HG03135 (cell line): Measurements from ENCODE around the gene MYH6.
"Not testable (repeated sequence)": the region's sequence is repeated elsewhere in the genome, so short reads cannot be mapped to it uniquely, and the experiment has no call there.

Experiments used
- ATAC-seq: cut with Tn5 transposase; IDR thresholded peaks from one replicate; pipeline ENCODE4 v1.9.1; 2021; ENCODE audit warnings: mild to moderate bottlenecking, moderate library complexity; ENCODE audit not compliant: unreplicated experiment

Gene MYH6

GRCh38 chr14:23407516-23408306 lies at the start of gene MYH6:
TSS of gene MYH6 (minus strand) at chr14:23408273. CDS start at chr14:23407223, 1,050 bp downstream.
- ATAC-seq: no peak

DNA sequence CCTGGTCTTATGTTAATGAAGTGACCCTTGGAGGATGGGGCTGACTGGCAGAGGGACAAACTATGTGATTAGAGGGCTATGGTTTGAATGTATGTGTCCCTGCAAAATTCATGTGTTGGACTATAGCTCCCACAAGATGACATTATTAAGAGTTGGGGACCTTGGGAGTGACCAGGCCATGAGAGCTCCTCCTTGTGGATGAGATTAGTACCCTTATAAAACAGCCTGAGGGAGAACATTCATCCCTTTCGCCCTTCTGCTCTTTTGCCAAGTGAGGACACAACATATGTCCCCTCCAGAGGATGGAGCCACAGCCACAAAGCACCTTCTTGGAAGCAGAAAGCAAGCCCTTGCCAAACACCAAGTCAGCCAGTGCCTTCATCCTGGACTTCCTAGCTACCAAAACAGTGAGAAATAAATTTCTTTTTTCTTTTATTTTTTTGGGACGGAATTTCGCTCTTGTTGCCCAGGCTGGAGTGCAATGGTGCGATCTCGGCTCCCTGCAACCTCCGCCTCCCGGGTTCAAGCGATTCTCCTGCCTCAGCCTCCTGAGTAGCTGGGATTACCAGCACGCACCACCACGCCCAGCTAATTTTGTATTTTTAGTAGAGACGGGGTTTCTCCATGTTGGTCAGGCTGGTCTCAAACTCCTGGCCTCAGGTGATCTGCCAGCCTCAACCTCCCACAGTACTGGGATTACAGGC lies 49.0 kb upstream of the MYH6 start:
- not testable (repeated sequence) for ATAC-seq

- ATAC-seq: no peak
These were observed 46.4 kb upstream of the MYH6 start for GRCh38 chr14:23454445-23454856.

DNA sequence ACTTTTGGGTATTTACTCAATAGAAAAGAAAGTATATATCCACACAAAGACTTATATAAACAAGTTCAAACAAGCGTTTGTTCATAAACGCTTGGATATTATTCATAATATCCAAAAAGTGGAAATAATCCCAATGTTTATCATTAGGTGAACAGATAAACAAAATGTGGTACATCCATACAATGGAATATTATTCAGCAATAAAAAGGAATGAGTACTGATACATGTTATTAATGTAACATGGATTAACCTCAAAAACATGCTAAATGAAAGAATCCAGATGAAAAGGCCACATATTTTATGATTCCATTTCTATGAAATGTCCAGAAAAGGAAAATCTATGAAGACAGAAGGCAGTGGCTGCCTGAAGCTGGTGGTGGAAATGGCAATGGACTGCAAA lies 44.2 kb upstream of the MYH6 start:
- ATAC-seq: no peak

GRCh38 chr14:23450379-23450778 lies 42.3 kb upstream of the MYH6 start:
- no peak for ATAC-seq

GRCh38 chr14:23449314-23449713 lies 41.2 kb upstream of the MYH6 start:
- ATAC-seq: no peak

DNA sequence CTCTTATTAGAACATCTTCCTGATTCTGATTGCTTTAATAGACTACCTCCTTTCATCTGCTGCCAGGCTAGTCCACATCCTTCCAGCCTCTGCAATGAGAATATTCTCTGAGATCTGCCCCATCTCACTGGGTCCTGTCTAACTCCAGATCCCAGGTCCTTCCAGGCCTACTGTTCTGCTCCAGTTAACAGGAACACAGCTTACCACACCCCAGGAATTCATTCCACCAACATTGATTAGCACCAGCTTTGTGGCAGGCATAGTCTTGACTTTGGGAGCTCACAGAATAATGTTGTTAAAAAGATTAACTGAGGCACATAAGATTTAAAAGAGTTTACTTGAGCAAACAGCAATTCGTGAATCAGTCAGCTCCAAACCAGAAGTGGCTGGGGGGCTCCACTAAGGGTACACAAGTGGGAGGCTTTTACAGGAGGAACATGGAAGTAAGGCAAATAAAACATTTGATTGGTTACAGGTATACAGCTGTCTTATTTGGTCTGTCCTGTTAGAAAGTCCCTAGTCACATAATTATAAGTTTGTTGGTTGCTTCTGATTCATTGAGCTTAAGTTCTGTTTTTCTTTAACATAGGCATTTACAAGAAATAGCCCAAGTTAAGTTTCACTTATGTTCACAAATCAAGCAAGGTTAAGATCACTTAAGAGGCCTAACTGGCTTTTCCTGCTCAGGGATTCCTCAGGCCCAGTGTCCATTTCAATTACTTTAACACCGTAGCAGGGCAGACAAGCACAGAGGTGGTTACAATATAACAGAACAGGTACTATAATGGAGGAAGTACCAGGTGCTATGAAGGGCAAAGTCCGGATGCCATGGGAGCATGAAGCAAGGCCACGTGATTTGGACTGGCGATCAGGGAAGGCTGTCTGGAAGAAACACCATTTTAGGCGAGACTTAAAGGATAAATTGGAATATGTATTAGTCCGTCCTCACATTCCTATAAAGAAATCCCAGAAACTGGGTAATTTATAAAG lies 39.6 kb upstream of the MYH6 start:
- ATAC-seq: no peak

GRCh38 chr14:23446291-23446851 lies 38.3 kb upstream of the MYH6 start:
- no peak for ATAC-seq

GRCh38 chr14:23445773-23446172 lies 37.7 kb upstream of the MYH6 start:
- ATAC-seq: no peak

DNA sequence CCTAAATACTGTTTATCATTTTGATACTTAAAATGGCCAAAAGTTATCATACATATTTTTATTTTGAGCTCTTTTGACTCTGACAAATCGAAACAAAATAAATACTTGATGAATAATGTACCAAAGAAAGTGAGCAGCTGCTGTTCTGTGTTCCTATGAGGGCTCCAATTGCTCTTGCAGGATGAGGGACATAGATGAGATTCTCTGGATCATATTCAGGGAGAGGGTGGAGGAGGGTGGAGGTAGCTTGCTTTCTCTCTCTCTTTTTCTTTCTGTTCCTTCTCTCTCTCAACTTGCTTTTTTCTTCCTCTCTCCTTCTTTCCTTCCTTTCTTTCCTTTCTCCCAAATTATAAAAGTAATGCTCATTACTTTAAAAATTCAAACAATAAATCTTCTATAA lies 36.2 kb upstream of the MYH6 start:
- ATAC-seq: no peak

DNA sequence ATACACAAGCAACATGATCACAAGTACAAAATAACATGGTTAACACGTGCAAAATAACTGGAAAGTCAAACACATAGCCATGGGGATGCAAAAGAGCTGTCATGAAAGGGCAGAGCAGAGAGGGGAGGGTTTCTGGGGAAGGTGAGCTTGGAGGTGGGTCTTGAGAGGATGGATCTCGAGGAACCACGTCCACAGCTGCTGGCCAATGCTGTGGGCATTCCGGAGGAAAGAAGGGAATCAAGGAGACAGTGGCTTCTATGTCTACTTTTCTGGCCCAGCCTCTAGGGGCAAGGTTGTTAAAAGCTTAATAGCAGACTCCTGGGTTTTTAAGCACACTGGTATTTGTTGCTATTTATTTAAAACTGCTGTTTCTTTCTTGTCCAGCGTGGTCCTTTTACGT lies 35.8 kb upstream of the MYH6 start:
- no peak for ATAC-seq

- no peak for ATAC-seq
These were observed 35.3 kb upstream of the MYH6 start for GRCh38 chr14:23443411-23443812.

DNA sequence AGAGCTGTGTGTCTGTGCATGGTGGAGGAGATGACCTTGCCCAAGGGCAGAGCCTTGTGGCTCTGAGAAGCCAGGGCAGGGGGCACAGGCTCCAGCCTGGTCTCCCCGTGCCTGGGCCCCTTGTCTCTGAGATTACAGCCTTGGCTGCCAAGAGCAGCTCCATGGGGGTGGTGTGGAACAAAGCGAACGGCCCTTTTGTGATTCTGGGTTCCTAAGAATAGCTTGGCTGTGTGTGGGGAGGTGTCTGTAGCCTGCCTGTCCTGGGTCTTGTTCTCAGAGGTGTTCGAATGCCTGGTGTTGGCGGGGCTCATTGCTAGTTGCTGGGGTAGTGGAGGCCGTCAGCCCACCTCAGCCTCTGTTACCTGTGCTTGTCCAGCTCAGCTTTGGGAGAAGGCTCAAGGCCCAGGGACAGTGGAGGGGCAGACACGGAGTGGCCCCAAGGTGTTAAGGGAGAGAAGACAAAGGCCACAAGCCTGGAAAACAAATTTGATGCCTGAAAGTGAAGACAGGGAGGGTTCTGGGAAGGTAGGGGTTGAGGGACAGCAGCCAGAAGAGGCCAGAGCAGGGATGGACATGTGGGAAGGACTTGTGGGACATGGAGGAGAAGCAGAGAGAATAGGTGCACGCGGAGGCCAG lies 34.8 kb upstream of the MYH6 start:
- ATAC-seq: no peak

GRCh38 chr14:23441076-23441475 lies 33.0 kb upstream of the MYH6 start:
- ATAC-seq: no peak

GRCh38 chr14:23439107-23439835 lies 31.2 kb upstream of the MYH6 start:
- ATAC-seq: no peak

DNA sequence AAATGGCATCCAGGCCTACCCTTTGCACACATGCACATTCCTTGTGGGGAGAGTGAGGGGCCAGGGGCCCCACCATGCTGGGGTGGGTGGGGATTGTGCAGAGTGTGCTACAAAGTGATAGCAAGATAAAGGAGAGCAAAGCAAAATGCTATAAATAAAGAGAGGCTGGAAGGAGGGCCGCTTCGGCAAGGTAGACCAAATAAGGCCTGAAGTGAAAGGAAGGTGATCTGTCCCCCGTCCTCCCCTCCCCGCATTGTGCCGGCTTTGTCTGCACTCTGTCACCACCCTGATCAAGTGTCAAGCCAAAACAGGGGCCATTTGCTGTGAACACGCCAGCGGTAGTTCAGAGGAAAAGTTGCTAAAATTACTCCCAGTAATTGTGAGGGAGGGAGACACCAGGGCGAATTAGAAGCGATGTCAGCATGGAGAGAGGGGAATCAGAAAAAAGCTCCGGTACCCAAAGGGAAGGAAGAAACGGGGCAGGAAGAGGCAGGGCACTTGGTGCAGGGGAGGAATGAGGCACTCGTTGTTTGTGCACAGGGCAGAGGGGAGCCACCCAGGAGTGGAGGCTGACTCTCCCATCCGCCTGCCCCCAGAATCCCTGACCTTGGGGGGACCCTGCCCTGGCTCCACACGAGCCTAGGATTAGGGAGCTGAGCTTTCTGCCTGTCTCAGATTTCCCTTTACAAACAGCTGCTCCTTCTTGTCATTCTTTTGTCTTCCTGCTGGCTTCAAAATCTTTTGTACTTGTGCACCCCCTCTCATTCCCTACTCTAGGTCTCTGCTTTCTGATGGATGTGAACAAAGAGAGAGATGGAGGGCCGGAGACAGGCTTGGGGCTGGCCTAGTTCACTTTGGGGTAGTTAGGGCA lies 30.3 kb upstream of the MYH6 start:
- ATAC-seq: no peak

DNA sequence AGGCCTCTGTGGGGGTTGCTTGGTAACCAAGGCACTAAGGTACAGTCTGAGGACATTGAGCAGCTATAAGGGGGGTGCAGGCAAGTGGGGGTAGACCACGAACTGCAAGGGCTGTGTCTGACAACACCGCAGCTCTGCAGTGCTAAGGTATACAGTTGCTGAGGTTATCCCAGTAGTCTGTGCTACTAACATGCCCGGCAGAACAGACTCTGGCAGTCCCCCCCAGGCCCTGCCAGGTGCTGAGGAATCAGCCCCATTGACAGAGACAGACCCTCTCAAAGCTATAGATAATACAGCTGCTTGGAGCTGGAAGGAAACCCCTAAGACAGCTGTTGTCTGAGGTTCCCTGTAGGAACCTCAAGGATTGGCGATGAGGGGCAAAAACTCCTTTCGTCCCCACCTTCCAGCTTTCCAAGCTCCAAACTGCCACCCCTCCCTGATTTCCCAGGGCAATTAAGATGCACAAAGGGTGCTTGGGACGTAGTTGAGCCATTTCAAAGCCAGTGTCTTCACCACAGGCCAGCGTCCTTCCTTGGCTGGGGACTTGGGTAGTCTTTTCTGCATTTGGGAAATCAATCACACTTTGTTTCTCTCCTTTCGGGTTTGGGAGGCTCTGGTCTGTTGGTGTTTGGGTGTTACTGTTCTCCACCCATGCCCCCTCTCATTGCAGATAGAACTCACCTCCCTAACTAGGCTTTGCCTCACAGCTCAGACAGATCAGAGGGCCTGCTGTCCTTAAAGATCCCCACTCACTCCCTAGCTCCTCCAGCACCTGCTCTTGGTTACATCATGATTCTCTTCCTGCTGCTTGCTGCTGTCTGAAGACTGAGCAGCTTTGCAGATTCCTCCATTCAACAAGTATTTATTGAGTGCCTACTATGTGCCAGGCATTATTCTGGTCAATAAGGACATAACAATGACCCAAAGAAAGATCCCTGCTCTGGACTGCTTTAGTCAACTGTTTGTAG lies 29.3 kb upstream of the MYH6 start:
- ATAC-seq: no peak
